PC-9 (cell line): ENCODE results near the gene RNASE7. TPM values are rescaled to one million over a fixed set of nuclear protein-coding genes. Genes with fewer than 3 reads are reported as not detected.

Experiments used
- BruUV-seq: library from RNA; stranded (reverse); fragments of 400-500 nt; replicated peaks from 2 replicates; lab custom pipeline; 2021; lab: Mats Ljungman, UMichigan
- CTCF ChIA-PET: fragments of 300-600 bp; sonication (Branson Sonifier 250); formaldehyde crosslinking; loops from one replicate; lab custom pipeline; 2022; ENCODE audit warnings: antibody characterized with exemption; lab: Charles Lee
- POLR2A ChIA-PET: fragments of 300-600 bp; sonication (Branson Sonifier 250); formaldehyde crosslinking; loops from one replicate; lab custom pipeline; 2022; ENCODE audit warnings: antibody characterized with exemption; ENCODE audit not compliant: unreplicated experiment; lab: Charles Lee
- DNase-seq, 2 experiments: peaks; one replicate each; pipeline versions ENCODE4 v3.0.0 to v3.0.0-alpha.2; 2015 to 2022; ENCODE audit warnings: mixed read lengths in 1 of 2
- H2AFZ ChIP-seq: fragments of 200-600 bp; sonication (generic); 2 replicates; pipeline ENCODE4 v1.8.1; 2017; ENCODE audit warnings: antibody characterized with exemption
- H3F3A ChIP-seq: fragments of 200-600 bp; sonication (generic); 2 replicates; pipeline ENCODE4 v1.8.1; 2017; ENCODE audit warnings: antibody characterized with exemption, mild to moderate bottlenecking, low read depth; ENCODE audit not compliant: insufficient read depth
- H3K27ac ChIP-seq: fragments of 200-600 bp; sonication (generic); 2 replicates; pipeline ENCODE4 v1.6.1; 2016; ENCODE audit warnings: mixed run types
- H3K27me3 ChIP-seq: fragments of 200-600 bp; sonication (generic); 2 replicates; pipeline ENCODE4 v1.6.1; 2016; ENCODE audit warnings: low read depth, mixed run types; ENCODE audit not compliant: insufficient read depth
- H3K36me3 ChIP-seq: fragments of 200-600 bp; sonication (generic); 2 replicates; pipeline ENCODE4 v1.6.1; 2016; ENCODE audit warnings: low read depth, mixed run types
- H3K4me1 ChIP-seq: fragments of 200-600 bp; sonication (generic); replicated peaks from 2 replicates; pipeline ENCODE4 v1.6.1; 2016; ENCODE audit warnings: mixed run types; ENCODE audit not compliant: insufficient read depth
- H3K4me2 ChIP-seq: fragments of 200-600 bp; sonication (generic); 2 replicates; pipeline ENCODE4 v1.6.1; 2017; ENCODE audit warnings: mixed run types
- H3K4me3 ChIP-seq: fragments of 200-600 bp; sonication (generic); 2 replicates; pipeline ENCODE4 v1.6.1; 2016; ENCODE audit warnings: mixed run types
- H3K79me2 ChIP-seq: fragments of 200-600 bp; sonication (generic); 2 replicates; pipeline ENCODE4 v1.6.1; 2017; ENCODE audit warnings: low read depth, mixed run types
- H3K9me2 ChIP-seq: fragments of 200-600 bp; sonication (generic); 2 replicates; pipeline ENCODE4 v1.8.1; 2017; ENCODE audit warnings: mild to moderate bottlenecking; ENCODE audit not compliant: insufficient read depth
- H3K9me3 ChIP-seq: fragments of 200-600 bp; sonication (generic); 2 replicates; pipeline ENCODE4 v1.8.1; 2016; ENCODE audit warnings: low read depth; ENCODE audit not compliant: insufficient read depth
- H4K20me1 ChIP-seq: fragments of 200-600 bp; sonication (generic); 2 replicates; pipeline ENCODE4 v1.8.1; 2017; ENCODE audit not compliant: insufficient read depth
- CTCF ChIP-seq: fragments of 200-600 bp; sonication (generic); conservative IDR thresholded peaks from 2 replicates; pipeline ENCODE4 v1.6.1; 2017; ENCODE audit warnings: mixed run types, antibody characterized with exemption, mild to moderate bottlenecking, moderate library complexity
- EZH2 ChIP-seq: fragments of 200-600 bp; sonication (generic); IDR thresholded peaks from 2 replicates; pipeline ENCODE4 v1.8.0; 2017; ENCODE audit warnings: antibody characterized with exemption, low read depth
- intact Hi-C: fragments of 100-400 bp; cut with micrococcal nuclease; formaldehyde crosslinking; loops from one replicate; pipeline ENCODE4 v1.10.0; 2022; ENCODE audit not compliant: unreplicated experiment
- total RNA-seq: library from RNA; stranded (reverse); gene quantifications from 2 replicates; pipeline ENCODE4 v1.2.3, GENCODE V29; 2021

RNASE7 gene
- total RNA-seq, 1 experiment from 2014 or later = not detected

- no peaks in the 10 kb centered on the region for H3K27me3 ChIP-seq
- no peaks in the 10 kb centered on the region for H3K9me2 ChIP-seq
- intact Hi-C loops = no loop called here
- H3K79me2 ChIP-seq = no peaks in the 10 kb centered on the region
- H3F3A ChIP-seq = no peaks in the 10 kb centered on the region
- no peaks in the 10 kb centered on the region for H3K36me3 ChIP-seq
- POLR2A ChIA-PET = no interaction called here
- H3K4me1 ChIP-seq = no peaks in the 10 kb centered on the region
- H4K20me1 ChIP-seq = no peaks in the 10 kb centered on the region
- TF ChIP-seq CTCF (peak; percentile 58), EZH2 (no peak)
- H2AFZ ChIP-seq = no peak overlapping the region
- no peaks in the 10 kb centered on the region for H3K9me3 ChIP-seq
- no peak overlapping the region for H3K4me3 ChIP-seq
- no peak overlapping the region for H3K27ac ChIP-seq
- CTCF ChIA-PET = interaction anchor here (0.6 kb wide), 1 partner anchor 12 kb away, joined by 4 read pairs; no protein-coding TSS in a partner anchor
- H3K4me2 ChIP-seq = no peak overlapping the region
- BruUV-seq = no TSS peak
- DNase-seq = no peak
These were observed 48.2 kb downstream of the RNASE7 start for GRCh38 chr14:21090194-21090939.

- BruUV-seq = no TSS peak
- no peak overlapping the region for H3K27ac ChIP-seq
- DNase-seq = no peak
- ChIA-PET CTCF (interaction anchor here (0.6 kb wide), 1 partner anchor 13 kb away, joined by 4 read pairs; no protein-coding TSS in a partner anchor), POLR2A (no interaction called here)
- intact Hi-C loops = no loop called here
- H3K27me3 ChIP-seq = no peaks in the 10 kb centered on the region
- H3K4me3 ChIP-seq = no peak overlapping the region
- H3K9me2 ChIP-seq = no peaks in the 10 kb centered on the region
- no peaks in the 10 kb centered on the region for H3K79me2 ChIP-seq
- H3F3A ChIP-seq = no peaks in the 10 kb centered on the region
- no peak overlapping the region for H2AFZ ChIP-seq
- H3K4me1 ChIP-seq = no peaks in the 10 kb centered on the region
- no peak for TF ChIP-seq CTCF
- no peak for TF ChIP-seq EZH2
- no peaks in the 10 kb centered on the region for H3K9me3 ChIP-seq
- no peak overlapping the region for H3K4me2 ChIP-seq
- H4K20me1 ChIP-seq = no peaks in the 10 kb centered on the region
- no peaks in the 10 kb centered on the region for H3K36me3 ChIP-seq
These were observed 48.9 kb downstream of the RNASE7 start for GRCh38 chr14:21090940-21091663.

- BruUV-seq = no TSS peak
- Histone ChIP-seq H3K27me3 (no peaks in the 10 kb centered on the region), H3K9me2 (no peaks in the 10 kb centered on the region), H3K36me3 (no peaks in the 10 kb centered on the region), H3F3A (peaks cover 7% of the 10 kb centered on the region; the same call in 1 of the 2 replicates), H4K20me1 (no peaks in the 10 kb centered on the region), H3K79me2 (no peaks in the 10 kb centered on the region), H3K4me1 (no peaks in the 10 kb centered on the region), H3K4me3 (no peak overlapping the region), H3K27ac (no peak overlapping the region), H2AFZ (no peak overlapping the region), H3K9me3 (no peaks in the 10 kb centered on the region), H3K4me2 (no peak overlapping the region)
- ChIA-PET CTCF (no interaction called here), POLR2A (no interaction called here)
- no peak for DNase-seq
- no peak for TF ChIP-seq CTCF
- no peak for TF ChIP-seq EZH2
- intact Hi-C loops = no loop called here
These were observed 49.7 kb downstream of the RNASE7 start for GRCh38 chr14:21091821-21092272.
